HG03025 (cell line): ENCODE measurements around the gene DIS3L2.
"Not testable (repeated sequence)": the region's sequence is repeated elsewhere in the genome, so short reads cannot be mapped to it uniquely, and the experiment has no call there.

ENCODE experiments used
- ATAC-seq: cut with Tn5 transposase; IDR thresholded peaks from one replicate; pipeline ENCODE4 v1.9.1; 2021; ENCODE audit warnings: mild to moderate bottlenecking, moderate library complexity; ENCODE audit not compliant: unreplicated experiment, low FRiP score

DIS3L2 gene

DNA sequence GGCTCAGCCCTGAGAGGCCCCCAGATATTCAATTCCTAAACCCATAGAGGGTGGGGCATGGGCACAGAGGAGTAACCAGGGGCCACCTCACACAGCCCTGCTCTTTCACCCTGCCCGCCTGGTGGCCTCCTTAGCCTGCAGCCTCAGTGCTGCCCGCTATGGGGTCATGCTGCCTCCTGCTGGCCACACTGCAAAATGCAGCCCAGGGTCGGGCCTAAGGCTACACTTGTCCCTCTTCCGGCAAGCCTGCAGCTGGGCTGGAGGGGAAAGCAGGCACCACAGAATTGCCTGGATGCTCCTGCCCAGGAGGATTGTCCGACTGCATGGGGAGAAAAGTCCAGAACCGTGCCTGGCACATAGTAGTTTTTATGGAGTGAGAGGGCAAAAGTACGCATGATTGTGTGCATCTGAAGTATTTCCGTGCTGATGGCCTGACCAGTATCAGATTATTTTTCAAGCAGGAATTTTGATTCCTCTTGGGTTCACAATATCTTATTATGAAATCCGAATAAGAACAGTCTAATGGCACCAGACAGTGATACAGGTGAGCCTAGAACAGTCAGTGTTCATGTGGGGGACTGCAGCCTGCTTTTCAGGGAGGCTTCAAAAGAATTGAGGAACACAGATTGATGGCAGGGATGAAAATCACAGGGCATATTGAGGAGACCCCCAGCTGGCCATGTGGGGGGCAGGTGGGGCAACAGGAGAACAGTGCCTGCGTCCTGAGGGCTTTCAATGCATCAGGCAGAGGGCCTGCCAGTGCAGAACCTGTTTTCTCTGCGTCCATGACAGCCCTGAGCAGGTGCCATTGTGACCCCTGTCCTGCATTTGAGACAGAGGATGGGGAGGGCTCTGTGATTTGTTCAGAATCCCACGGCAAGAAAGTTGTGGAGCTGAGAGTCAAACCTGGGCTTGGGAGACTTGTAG is 365.9 kb downstream of the DIS3L2 start:
- ATAC-seq, result no peak

- ATAC-seq, result no peak
Observed at GRCh38 chr2:232328032-232328422, 366.5 kb downstream of the DIS3L2 start.

GRCh38 chr2:232328516-232329460 is 367.3 kb downstream of the DIS3L2 start:
- no peak for ATAC-seq

GRCh38 chr2:232329716-232330067 is 368.2 kb downstream of the DIS3L2 start:
- ATAC-seq, result no peak

DNA sequence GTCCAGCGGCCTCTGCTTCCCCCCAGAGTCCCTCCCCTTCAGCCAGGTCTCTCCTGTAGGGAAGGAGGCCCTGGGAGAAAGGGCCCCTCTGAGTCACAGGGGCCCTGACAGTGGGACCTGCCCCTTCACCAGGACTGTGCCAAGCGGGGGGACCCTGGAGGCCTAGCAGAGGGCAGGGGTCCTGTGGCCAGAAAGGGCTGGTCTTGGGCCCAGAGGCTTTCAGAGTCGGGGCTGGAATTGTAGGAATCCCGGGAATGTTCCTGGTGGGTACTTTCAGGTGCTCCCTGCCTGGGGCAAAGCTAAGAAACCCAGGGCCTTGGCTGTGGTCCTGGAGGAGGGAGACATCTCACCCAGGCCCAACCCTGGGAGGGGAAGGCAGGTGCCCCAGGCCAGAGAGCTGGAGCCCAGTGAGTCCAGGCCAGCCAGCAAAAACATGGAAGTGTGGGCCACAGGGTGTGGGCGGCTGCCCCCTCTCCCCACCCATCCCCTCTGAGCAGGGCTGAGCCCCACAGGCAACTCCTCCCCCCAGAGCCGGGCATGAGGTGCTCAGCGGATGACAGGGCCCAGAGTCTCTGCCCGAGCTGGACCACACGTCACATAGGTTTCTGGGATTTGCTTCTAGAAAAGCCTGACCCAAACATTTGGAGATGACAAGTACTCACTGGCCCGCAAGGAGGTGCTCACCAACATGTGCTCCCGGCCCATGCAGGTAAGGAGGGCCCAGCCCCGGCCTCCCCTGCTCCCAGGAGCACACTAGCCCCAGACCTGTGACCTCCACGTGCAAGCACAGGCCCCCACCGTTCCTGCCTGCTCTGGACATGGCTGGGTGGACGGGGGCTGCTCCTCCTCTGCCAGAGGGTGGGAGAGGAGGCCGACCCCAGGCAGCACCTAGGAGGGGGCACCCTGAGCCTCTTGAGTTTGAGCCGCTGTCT is 368.8 kb downstream of the DIS3L2 start:
- ATAC-seq, result no peak

DNA sequence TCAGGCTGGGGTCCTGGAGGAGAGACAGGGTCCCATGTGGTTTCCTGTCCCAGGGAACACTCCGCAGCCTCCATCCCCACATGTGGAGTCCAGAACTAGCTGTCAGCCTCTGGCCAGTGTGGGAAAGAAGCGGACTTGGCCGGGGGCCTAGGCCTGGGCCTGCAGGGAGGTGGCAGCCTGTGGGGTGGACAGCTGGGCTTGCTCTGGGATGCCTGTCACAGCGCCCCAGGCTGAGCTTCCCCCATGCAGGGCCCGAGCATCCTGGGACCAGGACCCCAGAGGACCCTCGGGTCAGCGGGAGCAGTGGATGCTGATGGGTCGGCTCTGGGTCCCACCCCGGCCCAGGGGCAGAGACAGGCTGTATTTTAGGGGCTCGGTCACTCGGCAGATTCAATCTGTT is 369.5 kb downstream of the DIS3L2 start:
- ATAC-seq, result not testable (repeated sequence)

DNA sequence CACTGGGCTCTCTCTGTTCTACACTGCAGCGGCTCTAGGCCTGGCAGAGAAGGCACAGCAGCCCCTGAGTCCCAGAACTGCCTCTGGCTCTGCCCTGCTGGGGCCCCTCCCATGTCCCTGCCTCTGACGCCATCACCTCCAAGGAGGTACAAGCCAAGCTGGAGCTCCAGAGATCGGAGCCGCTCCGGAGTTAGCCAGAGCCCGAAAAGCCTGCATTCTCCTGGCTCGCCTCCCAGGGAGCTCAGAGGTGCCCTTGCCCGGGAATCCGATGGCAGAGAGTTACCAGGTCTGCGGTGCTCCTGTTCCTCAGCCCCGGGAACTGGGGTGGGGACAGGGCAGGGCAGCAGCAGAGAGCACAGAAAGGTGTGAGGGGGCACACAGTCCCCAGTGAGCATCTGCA is 370.1 kb downstream of the DIS3L2 start:
- not testable (repeated sequence) for ATAC-seq

- not testable (repeated sequence) for ATAC-seq
Observed at GRCh38 chr2:232332244-232332939, 370.9 kb downstream of the DIS3L2 start.

DNA sequence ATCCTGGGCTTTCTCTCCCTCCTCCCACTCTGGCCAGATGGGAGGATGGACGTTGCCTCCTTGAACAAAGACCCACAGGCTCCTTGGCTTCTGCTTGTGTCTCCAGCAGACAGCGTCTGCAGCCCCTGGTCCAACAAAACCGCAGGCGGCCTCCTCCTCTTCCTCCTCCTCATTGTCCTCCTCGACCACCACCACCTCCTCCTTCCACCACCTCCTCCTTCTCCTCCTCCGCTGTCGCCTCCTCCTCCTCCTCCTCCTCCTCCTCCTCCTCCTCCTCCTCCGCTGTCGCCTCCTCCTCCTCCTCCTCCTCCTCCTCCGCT is 371.4 kb downstream of the DIS3L2 start:
- no peak for ATAC-seq

DNA sequence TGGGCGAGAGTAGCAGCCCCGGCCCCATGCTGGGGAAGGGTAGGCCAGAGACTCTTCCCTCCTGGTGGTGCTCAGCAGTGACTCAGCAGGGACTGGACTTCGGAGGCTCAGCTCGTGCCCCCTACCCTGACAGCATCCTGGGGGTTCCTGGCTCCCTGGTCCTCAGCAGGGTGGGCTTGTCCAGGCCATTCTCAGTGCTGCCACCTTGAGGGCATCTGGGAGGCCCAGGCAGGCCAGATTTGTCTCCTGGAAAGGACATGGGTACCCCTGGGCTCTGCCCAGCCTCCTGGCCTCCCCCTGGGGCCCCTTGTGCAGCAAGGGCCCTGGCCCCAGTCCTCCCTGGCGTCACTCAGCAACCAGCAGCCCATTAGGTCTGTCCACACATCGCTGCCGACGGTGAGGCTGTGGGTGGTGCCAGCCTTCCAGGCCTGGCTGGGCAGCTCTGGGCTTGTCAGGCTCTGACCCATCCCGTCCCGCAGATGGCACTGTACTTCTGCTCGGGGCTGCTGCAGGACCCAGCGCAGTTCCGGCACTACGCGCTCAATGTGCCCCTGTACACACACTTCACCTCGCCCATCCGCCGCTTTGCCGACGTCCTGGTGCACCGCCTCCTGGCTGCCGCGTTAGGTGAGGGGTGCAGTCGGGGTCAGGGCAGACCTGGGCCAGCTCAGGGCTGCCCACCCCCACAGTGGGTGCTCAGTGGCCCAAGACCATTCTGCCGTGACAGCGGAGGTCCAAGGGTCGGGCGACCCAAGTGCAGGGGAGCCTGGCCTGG is 372.0 kb downstream of the DIS3L2 start:
- ATAC-seq, result no peak

GRCh38 chr2:232334136-232334884 is 372.8 kb downstream of the DIS3L2 start:
- not testable (repeated sequence) for ATAC-seq

- ATAC-seq, result not testable (repeated sequence)
Observed at GRCh38 chr2:232334885-232335205, 373.3 kb downstream of the DIS3L2 start.

DNA sequence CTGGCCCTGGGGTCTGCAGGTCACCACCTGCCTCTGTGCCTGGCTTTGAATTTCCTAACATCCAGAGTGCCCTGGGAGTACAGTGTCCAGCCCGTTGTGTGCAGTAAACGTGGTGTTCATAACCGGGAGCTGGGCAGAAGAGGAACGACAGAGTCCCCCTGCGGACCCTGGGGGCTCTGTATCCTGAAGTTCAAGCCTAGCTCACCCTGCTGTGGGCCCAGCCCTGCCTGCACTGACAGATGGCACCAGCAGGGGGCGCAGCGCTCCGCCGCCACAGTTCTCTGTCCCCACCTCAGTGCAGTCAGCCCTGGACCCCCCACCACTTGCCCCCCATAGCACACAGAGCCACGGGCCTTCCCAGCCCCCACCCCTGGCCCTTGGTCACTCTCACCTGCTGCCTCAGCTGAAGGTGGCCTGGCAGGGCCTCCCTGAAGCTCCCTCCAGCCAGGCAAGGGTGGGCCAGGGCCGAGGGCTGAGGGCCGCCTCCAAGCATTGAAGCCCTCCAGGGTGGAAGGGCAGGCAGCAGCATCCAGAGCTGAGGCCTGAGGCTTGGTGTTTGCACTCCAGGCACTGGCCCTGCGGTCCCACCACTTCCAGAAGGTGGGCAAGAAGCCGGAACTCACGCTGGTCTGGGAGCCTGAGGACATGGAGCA is 373.8 kb downstream of the DIS3L2 start:
- not testable (repeated sequence) for ATAC-seq

GRCh38 chr2:232335859-232336215 is 374.3 kb downstream of the DIS3L2 start:
- no peak for ATAC-seq

- ATAC-seq, result no peak
Observed at GRCh38 chr2:232336241-232336736, 374.8 kb downstream of the DIS3L2 start.

- ATAC-seq, result no peak
Observed at GRCh38 chr2:232336981-232337720, 375.6 kb downstream of the DIS3L2 start.

DNA sequence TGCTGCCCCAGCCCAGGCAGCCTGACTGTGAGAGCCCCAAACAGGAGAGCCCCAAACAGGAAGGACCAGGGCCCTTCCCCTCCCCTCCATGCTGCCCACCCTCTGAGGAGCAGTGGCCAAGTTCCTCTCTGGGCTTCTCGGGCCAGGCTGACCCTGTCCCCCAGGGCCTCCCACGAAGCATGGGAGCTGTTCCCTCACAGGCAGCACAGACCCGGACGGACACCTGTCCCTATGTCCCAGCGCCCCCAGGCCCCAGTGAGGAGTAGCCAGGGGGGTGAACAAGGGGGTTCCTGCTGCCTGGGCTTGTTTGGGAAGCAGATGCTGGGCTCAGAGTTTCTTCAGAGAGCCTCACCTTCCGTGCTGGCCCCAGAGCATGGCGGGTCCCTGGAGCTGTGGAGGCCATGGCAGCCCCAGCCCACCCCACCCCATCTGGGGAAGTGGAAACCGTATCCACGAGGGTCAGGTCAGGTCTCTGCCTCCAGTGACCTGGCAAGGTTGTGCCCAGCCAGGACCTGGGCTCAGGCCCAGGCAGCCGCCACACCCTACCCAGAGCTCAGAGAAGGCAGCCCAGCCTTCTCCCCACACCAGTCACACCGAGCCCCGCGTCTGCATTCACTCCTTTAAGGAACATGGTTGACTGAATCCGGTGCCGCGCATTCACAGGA is 376.7 kb downstream of the DIS3L2 start:
- ATAC-seq, result not testable (repeated sequence)
